Measurements from ENCODE around the gene CTNNA1.

Gene CTNNA1

GRCh38 chr5:138981131-138981530 is 227.9 kb downstream of the CTNNA1 start:
- TF ChIP-seq, protein P1, sequence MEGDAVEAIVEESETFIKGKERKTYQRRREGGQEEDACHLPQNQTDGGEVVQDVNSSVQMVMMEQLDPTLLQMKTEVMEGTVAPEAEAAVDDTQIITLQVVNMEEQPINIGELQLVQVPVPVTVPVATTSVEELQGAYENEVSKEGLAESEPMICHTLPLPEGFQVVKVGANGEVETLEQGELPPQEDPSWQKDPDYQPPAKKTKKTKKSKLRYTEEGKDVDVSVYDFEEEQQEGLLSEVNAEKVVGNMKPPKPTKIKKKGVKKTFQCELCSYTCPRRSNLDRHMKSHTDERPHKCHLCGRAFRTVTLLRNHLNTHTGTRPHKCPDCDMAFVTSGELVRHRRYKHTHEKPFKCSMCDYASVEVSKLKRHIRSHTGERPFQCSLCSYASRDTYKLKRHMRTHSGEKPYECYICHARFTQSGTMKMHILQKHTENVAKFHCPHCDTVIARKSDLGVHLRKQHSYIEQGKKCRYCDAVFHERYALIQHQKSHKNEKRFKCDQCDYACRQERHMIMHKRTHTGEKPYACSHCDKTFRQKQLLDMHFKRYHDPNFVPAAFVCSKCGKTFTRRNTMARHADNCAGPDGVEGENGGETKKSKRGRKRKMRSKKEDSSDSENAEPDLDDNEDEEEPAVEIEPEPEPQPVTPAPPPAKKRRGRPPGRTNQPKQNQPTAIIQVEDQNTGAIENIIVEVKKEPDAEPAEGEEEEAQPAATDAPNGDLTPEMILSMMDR (IDR thresholded peaks at IDR 0.05; ENCODE audit: borderline replicate concordance, control extremely low read depth, extremely low read depth, insufficient read depth, missing control alignments), result no peak
- in situ Hi-C loops (cut with MboI; ENCODE audit: low sequenced_read_pairs, unreplicated experiment), result no loop called here
- DNase-seq (ENCODE audit: low spot score), result no peak

GRCh38 chr5:138981586-138981985 is 228.4 kb downstream of the CTNNA1 start:
- TF ChIP-seq, protein P1 (IDR thresholded peaks at IDR 0.05; ENCODE audit: borderline replicate concordance, control extremely low read depth, extremely low read depth, insufficient read depth, missing control alignments), result no peak
- in situ Hi-C loops (cut with MboI; ENCODE audit: low sequenced_read_pairs, unreplicated experiment), result no loop called here
- no peak for DNase-seq (ENCODE audit: low spot score)

DNA sequence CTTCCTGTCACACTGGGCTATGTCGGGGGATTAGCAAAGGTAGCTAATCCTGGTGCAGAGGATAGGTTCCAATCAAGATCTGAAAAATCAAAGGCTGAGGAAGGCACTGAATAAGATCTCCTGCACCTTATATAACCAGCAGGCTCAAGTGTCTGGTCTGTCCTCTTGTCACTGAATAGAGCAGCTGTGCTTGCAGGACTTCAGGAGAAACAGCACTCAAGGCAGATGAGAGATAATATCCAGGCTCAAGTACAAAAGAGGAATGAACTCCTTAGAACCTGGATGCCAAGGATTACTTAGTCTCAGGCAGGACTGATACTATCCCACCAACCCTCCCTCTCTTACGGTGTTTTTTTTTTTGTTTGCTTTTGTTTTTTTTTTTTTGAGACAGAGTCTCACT is 230.8 kb downstream of the CTNNA1 start:
- no peak for DNase-seq (ENCODE audit: low spot score)
- in situ Hi-C loops (cut with MboI; ENCODE audit: low sequenced_read_pairs, unreplicated experiment), result no loop called here

More for the DNA sequence above, 230.8 kb downstream of the CTNNA1 start:
- TF ChIP-seq, protein P1 (IDR thresholded peaks at IDR 0.05; ENCODE audit: borderline replicate concordance, control extremely low read depth, extremely low read depth, insufficient read depth, missing control alignments), result no peak

All from GM13976 (cell line).